CD4-positive, alpha-beta T cell treated with Interferon gamma for 1 hour (primary cell): ENCODE data around the gene DCTPP1.
A peak's percentile ranks its signal among the peaks of the same experiment; 100 is the strongest.

Experiments used
- DNase-seq: peaks from one replicate; pipeline ENCODE4 v3.0.0-alpha.2; 2020

The DCTPP1 gene

GRCh38 chr16:30380072-30380802, 49.6 kb downstream of the DCTPP1 start:
- DNase-seq, result no peak

- no peak for DNase-seq
These were observed 50.6 kb downstream of the DCTPP1 start for GRCh38 chr16:30379158-30379783.

GRCh38 chr16:30378236-30379157, 51.3 kb downstream of the DCTPP1 start:
- DNase-seq, result peak; percentile 99

- peak; percentile 94 for DNase-seq
These were observed 52.0 kb downstream of the DCTPP1 start for GRCh38 chr16:30377812-30378235.

- DNase-seq, result no peak
These were observed 52.6 kb downstream of the DCTPP1 start for GRCh38 chr16:30377050-30377811.

GRCh38 chr16:30376461-30376902, 53.3 kb downstream of the DCTPP1 start:
- no peak for DNase-seq

GRCh38 chr16:30375864-30376263, 54.0 kb downstream of the DCTPP1 start:
- no peak for DNase-seq

- no peak for DNase-seq
These were observed 55.3 kb downstream of the DCTPP1 start, which contains the start of gene MYL11 for GRCh38 chr16:30374538-30374937. Gene MYL11 (plus strand): TSS chr16:30374802. CDS start chr16:30374858, 56 bp downstream.
